Suprapubic skin (tissue), 4 donors: ENCODE measurements around the gene RBM46. TPM values are rescaled to one million over a fixed set of nuclear protein-coding genes. Genes with fewer than 3 reads are reported as not detected.
"Not testable (repeated sequence)": the region's sequence is repeated elsewhere in the genome, so short reads cannot be mapped to it uniquely, and the experiment has no call there.

Source experiments
- DNase-seq, 2 donors: peaks; one replicate each; pipeline ENCODE4 v3.0.0-alpha.2; 2019; ENCODE audit warnings: low spot score in 2 of 2
- H3K27ac ChIP-seq: fragments of 200-600 bp; sonication (generic); one replicate; pipeline ENCODE4 v1.5.1; 2019
- H3K27me3 ChIP-seq: fragments of 200-600 bp; sonication (generic); one replicate; pipeline ENCODE4 v1.5.1; 2019
- H3K36me3 ChIP-seq: fragments of 200-600 bp; sonication (generic); one replicate; pipeline ENCODE4 v1.5.1; 2019
- H3K4me1 ChIP-seq: fragments of 200-600 bp; sonication (generic); one replicate; pipeline ENCODE4 v1.5.1; 2019
- H3K4me3 ChIP-seq: fragments of 200-600 bp; sonication (generic); one replicate; pipeline ENCODE4 v1.5.1; 2019; ENCODE audit warnings: mild to moderate bottlenecking
- H3K9me3 ChIP-seq: fragments of 200-600 bp; sonication (generic); one replicate; pipeline ENCODE4 v1.5.1; 2019
- EP300 ChIP-seq: sonication (generic); formaldehyde crosslinking; IDR thresholded peaks from one replicate; pipeline ENCODE4 v1.6.1; 2017; ENCODE audit warnings: antibody characterized with exemption
- POLR2A ChIP-seq, 2 donors: fragments of 450-650 bp; IDR thresholded peaks; one replicate each; pipeline ENCODE4 v1.6.1; 2017; ENCODE audit warnings: antibody characterized with exemption in 2 of 2, mild to moderate bottlenecking in 2 of 2, moderate library complexity in 2 of 2
- POLR2AphosphoS5 ChIP-seq, 3 donors: sonication (generic); formaldehyde crosslinking; IDR thresholded peaks; one replicate each; pipeline ENCODE4 v1.6.1; 2017; ENCODE audit warnings: antibody characterized with exemption in 3 of 3
- WGBS: methylation state at CpG from one replicate; pipeline ENCODE4 v1.1.5; 2018; 5-methylcytosine and 5-hydroxymethylcytosine counted together
- total RNA-seq, 4 donors: library from RNA; depleted of rRNA; stranded (reverse); fragments of >200 nt; gene quantifications; one replicate each; pipeline ENCODE4 v1.1.0, GENCODE V29; 2016
- TF ChIP-seq, protein P1 (sequence below), 2 donors: fragments of 200-600 bp in 1 of 2; fragments of 450-650 bp in 1 of 2; sonication (generic) in 1 of 2; IDR thresholded peaks; one replicate each; pipeline ENCODE4 v1.5.1; 2016 to 2019; ENCODE audit warnings: antibody characterized with exemption in 2 of 2, mild to moderate bottlenecking in 1 of 2, moderate library complexity in 1 of 2

The RBM46 gene
- total RNA-seq, 4 donors from 2014 or later: not detected

DNA sequence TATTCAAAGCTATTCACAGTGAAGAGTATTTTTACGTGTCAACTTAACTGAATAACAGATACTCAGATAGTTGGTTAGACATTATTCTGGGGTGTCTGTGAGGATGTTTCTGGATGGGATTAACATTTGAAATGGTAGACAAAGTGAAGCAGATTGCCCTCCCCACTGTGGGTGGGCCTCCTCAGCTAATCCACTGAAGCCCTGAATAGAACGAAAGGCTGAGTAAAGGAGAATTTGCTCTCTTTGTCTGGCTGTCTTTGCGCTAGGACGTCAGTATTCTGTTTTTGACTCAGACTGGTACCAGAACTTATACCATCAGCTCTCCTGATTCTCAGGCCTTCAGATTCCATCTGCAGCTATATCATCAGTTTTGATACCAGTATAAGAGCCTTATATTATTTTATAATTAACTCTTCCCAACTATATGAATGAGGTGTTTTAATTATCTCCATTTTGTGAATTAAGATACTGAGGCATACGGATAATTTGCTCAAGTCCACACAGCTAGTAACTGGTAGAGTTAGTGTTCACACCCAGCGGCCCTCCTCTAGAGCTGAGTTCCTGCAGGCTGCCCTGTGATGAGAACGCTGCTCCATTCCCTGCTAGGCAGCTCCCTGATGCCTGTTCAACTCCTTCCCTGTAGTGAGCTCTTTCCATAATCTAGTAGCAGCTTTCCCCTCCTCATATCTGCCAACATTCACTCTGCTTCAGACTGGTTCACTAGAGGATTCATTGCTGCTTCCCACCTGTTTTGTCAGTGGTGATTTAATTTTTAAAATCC lies 87.5 kb downstream of the RBM46 start:
- no peaks in the 10 kb centered on the region for H3K27me3 ChIP-seq
- H3K9me3 ChIP-seq: peaks cover 2% of the 10 kb centered on the region
- H3K4me3 ChIP-seq: no peak overlapping the region
- no peak overlapping the region for H3K27ac ChIP-seq
- no peak for TF ChIP-seq POLR2A (IDR thresholded peaks at IDR 0.05)
- TF ChIP-seq POLR2AphosphoS5 (IDR thresholded peaks at IDR 0.05): no peak
- TF ChIP-seq EP300: no peak
- TF ChIP-seq, protein P1, sequence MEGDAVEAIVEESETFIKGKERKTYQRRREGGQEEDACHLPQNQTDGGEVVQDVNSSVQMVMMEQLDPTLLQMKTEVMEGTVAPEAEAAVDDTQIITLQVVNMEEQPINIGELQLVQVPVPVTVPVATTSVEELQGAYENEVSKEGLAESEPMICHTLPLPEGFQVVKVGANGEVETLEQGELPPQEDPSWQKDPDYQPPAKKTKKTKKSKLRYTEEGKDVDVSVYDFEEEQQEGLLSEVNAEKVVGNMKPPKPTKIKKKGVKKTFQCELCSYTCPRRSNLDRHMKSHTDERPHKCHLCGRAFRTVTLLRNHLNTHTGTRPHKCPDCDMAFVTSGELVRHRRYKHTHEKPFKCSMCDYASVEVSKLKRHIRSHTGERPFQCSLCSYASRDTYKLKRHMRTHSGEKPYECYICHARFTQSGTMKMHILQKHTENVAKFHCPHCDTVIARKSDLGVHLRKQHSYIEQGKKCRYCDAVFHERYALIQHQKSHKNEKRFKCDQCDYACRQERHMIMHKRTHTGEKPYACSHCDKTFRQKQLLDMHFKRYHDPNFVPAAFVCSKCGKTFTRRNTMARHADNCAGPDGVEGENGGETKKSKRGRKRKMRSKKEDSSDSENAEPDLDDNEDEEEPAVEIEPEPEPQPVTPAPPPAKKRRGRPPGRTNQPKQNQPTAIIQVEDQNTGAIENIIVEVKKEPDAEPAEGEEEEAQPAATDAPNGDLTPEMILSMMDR (IDR thresholded peaks at IDR 0.05): no peak
- WGBS: 81% methylated on average over 7 of the region's 7 CpGs
- H3K36me3 ChIP-seq: no peaks in the 10 kb centered on the region
- no peaks in the 10 kb centered on the region for H3K4me1 ChIP-seq
- DNase-seq: no peak

DNA sequence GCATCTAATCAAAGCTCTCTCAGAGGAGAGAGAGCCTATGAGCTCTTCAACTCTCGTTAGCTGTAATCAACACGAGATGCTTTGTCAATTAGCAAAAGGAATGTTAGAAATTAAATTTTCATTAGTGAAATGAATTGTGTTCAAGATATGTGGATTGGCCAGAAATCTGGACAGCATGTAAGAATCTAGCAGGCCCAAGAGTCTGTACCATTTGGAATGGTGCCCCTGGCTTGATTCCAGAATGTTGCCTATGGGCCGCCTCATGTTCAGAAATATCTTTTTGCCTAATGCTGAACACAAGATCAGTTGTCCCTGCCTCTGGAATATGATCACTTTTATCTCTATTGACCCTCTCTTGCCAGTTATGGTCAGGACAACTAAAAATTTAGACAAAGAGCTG lies 88.2 kb downstream of the RBM46 start:
- H3K36me3 ChIP-seq: no peaks in the 10 kb centered on the region
- WGBS: 63% methylated on average over 3 of the region's 3 CpGs
- TF ChIP-seq, protein P1 (IDR thresholded peaks at IDR 0.05): no peak
- TF ChIP-seq POLR2AphosphoS5 (IDR thresholded peaks at IDR 0.05): no peak
- TF ChIP-seq EP300: no peak
- no peak for TF ChIP-seq POLR2A (IDR thresholded peaks at IDR 0.05)
- H3K27ac ChIP-seq: no peak overlapping the region
- H3K9me3 ChIP-seq: peaks cover 4% of the 10 kb centered on the region
- no peak overlapping the region for H3K4me3 ChIP-seq
- no peak for DNase-seq
- H3K27me3 ChIP-seq: no peaks in the 10 kb centered on the region
- no peaks in the 10 kb centered on the region for H3K4me1 ChIP-seq

DNA sequence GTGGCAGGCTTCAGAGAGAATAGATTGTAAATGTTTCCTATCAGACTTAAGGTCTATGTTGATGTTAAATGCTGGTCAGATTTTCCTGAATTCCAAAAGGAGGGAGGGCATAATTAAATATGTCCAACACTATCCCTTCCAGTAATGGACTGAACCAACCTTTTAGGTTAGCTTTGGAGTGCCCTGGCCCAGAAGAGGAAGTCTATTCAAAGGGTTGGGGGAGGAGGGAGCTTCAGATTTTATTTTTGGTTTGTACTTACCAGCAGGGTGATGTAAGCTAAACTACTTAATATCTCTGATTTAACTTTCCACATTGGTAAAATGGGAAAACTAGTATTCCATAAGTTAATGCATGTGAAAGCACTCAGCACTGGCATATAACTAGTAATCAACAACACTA lies 91.1 kb downstream of the RBM46 start:
- no peak for DNase-seq
- Histone ChIP-seq H3K27ac (no peak overlapping the region), H3K4me1 (no peaks in the 10 kb centered on the region), H3K9me3 (peaks cover 4% of the 10 kb centered on the region), H3K36me3 (no peaks in the 10 kb centered on the region), H3K4me3 (no peak overlapping the region), H3K27me3 (no peaks in the 10 kb centered on the region)
- TF ChIP-seq, protein P1 (IDR thresholded peaks at IDR 0.05): no peak
- no peak for TF ChIP-seq POLR2A (IDR thresholded peaks at IDR 0.05)
- TF ChIP-seq EP300: no peak
- no peak for TF ChIP-seq POLR2AphosphoS5 (IDR thresholded peaks at IDR 0.05)

DNA sequence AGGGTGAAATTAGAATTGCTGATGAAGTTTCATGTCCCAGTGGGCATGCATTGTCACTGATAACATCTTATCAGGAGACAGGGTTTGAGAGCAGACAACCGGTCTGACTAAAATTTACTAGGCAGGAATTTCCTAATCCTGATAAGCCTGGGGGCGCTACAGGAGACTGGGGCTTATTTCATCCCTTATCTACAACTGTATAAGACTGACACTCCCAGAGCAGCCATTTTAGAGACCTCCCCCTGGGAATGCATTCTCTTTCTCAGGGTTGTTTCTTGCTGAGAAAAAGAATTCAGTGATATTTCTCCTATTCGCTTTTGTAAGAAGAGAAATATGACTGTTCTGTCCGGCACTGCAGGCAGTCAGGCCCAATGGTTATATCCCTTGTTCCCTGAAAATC lies 93.0 kb downstream of the RBM46 start:
- H3K36me3 ChIP-seq, H3K4me3 ChIP-seq, DNase-seq, H3K27ac ChIP-seq, H3K9me3 ChIP-seq, H3K27me3 ChIP-seq, H3K4me1 ChIP-seq: not testable (repeated sequence)
- 81% methylated on average over 4 of the region's 4 CpGs for WGBS

DNA sequence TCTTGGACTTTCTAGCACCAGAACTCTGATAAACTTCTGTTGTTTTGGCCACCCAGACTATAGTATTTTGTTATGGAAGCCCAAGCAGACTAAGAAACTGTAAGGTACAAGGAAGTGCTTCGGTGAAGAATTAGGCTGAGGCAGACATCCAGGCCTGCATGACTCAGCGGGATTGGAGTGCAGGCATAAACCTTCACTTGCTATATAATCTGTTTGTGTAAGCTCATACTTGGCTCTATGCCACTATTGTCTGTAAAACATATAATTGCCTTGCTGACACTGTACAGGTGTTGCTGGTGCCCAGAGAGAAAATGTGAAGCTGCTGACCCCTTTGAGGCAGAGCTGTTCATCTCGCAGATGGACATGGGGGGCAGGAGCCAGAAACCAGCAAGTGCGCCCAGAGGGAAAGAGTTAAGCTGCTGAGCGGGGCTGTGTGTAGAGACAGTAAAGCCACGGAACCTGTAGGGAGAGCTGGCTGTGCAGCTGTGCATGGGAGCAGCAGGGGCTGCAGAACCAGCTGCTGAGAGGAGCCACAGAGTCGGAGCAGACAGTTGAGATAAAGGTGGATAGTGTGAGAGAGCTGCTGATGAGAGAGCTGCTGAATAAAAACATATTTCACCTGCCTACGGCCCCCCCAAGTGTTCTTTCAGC lies 96.2 kb downstream of the RBM46 start:
- DNase-seq: no peak
- H3K9me3 ChIP-seq: peaks cover 4% of the 10 kb centered on the region
- H3K4me3 ChIP-seq: no peak overlapping the region
- TF ChIP-seq, protein P1 (IDR thresholded peaks at IDR 0.05): no peak
- TF ChIP-seq EP300 (no peak), POLR2A (IDR thresholded peaks at IDR 0.05) (no peak), POLR2AphosphoS5 (IDR thresholded peaks at IDR 0.05) (no peak)
- WGBS: 57% methylated on average over 8 of the region's 8 CpGs
- H3K27me3 ChIP-seq: no peaks in the 10 kb centered on the region
- H3K4me1 ChIP-seq: no peaks in the 10 kb centered on the region
- H3K27ac ChIP-seq: no peak overlapping the region
- no peaks in the 10 kb centered on the region for H3K36me3 ChIP-seq

Other genes starting within 250 kb of the RBM46 start
- gene PLRG1, start 230.9 kb upstream of the RBM46 start, total RNA-seq: 10 to 100 TPM; 36.0 to 59.5 (median 44.8) TPM
- gene FGB, start 218.3 kb upstream of the RBM46 start, total RNA-seq: 10 to 100 TPM in 1 of 4 donors, not detected in 3; 40.9 TPM
- gene FGA, start 190.5 kb upstream of the RBM46 start, total RNA-seq: 10 to 100 TPM in 1 of 4 donors, not detected in 3; 30.0 TPM
- gene FGG, start 168.6 kb upstream of the RBM46 start, total RNA-seq: 10 to 100 TPM in 1 of 4 donors, not detected in 3; 35.4 TPM
- 1 to 10 TPM in 1 of 4 donors, under 1 TPM in 3; 0.11 to 1.2 (median 0.60) TPM for gene LRAT, start 37.3 kb upstream of the RBM46 start, total RNA-seq